Calu3 (cell line): Measurements from ENCODE around the gene RTN4RL1. TPM values are rescaled to one million over a fixed set of nuclear protein-coding genes. Genes with fewer than 3 reads are reported as not detected.

Experiments used
- BruUV-seq: library from RNA; stranded (reverse); fragments of 400-500 nt; replicated peaks from 2 replicates; lab custom pipeline; 2021; lab: Mats Ljungman, UMichigan
- CTCF ChIA-PET: fragments of 300-600 bp; sonication (Branson Sonifier 250); formaldehyde crosslinking; loops from one replicate; lab custom pipeline; 2022; ENCODE audit warnings: antibody characterized with exemption; lab: Charles Lee
- DNase-seq: peaks from one replicate; pipeline ENCODE4 v3.0.0; 2022
- H3K27ac Mint-ChIP-seq: one replicate; pipeline ENCODE4 v1.8.0; 2022; ENCODE audit warnings: mixed read lengths; ENCODE audit not compliant: unreplicated experiment
- H3K27me3 Mint-ChIP-seq: one replicate; pipeline ENCODE4 v1.8.0; 2022; ENCODE audit warnings: mixed read lengths; ENCODE audit not compliant: unreplicated experiment
- H3K36me3 Mint-ChIP-seq: one replicate; pipeline ENCODE4 v1.8.0; 2022; ENCODE audit warnings: mild to moderate bottlenecking, moderate library complexity, mixed read lengths; ENCODE audit not compliant: insufficient read depth, unreplicated experiment
- H3K4me1 Mint-ChIP-seq: one replicate; pipeline ENCODE4 v1.8.0; 2022; ENCODE audit warnings: mild to moderate bottlenecking, low read depth, mixed read lengths; ENCODE audit not compliant: unreplicated experiment
- H3K4me3 Mint-ChIP-seq: one replicate; pipeline ENCODE4 v1.8.0; 2022; ENCODE audit warnings: mild to moderate bottlenecking, low read depth, moderate library complexity, mixed read lengths; ENCODE audit not compliant: unreplicated experiment
- H3K9me3 Mint-ChIP-seq: one replicate; pipeline ENCODE4 v1.8.0; 2022; ENCODE audit warnings: low read depth, mixed read lengths; ENCODE audit not compliant: unreplicated experiment
- CTCF ChIP-seq: fragments of 200-600 bp; IDR thresholded peaks from one replicate; pipeline ENCODE4 v1.8.0; 2022; ENCODE audit warnings: antibody characterized with exemption; ENCODE audit not compliant: unreplicated experiment
- intact Hi-C: fragments of 100-400 bp; cut with micrococcal nuclease; formaldehyde crosslinking; loops from one replicate; pipeline ENCODE4 v1.10.0; 2022; ENCODE audit not compliant: unreplicated experiment
- total RNA-seq: library from RNA; stranded (reverse); gene quantifications from 2 replicates; pipeline ENCODE4 v1.2.3, GENCODE V29; 2022

RTN4RL1 gene
- total RNA-seq, 1 experiment from 2014 or later, result not detected

- no peak overlapping the region for H3K27ac Mint-ChIP-seq
These were observed 49.6 kb downstream of the RTN4RL1 start for GRCh38 chr17:1975573-1975972.

GRCh38 chr17:1972487-1973160 is 52.5 kb downstream of the RTN4RL1 start:
- CTCF ChIA-PET, result no interaction called here
- DNase-seq, result no peak
- no TSS peak for BruUV-seq
- Mint-ChIP-seq H3K36me3 (peaks cover 4% of the 10 kb centered on the region), H3K9me3 (no peaks in the 10 kb centered on the region), H3K4me3 (no peak overlapping the region), H3K27me3 (peaks cover 53% of the 10 kb centered on the region), H3K27ac (no peak overlapping the region), H3K4me1 (peaks cover 24% of the 10 kb centered on the region)
- TF ChIP-seq CTCF, result no peak
- intact Hi-C loops, result no loop called here

More at GRCh38 chr17:1975573-1975972, 49.6 kb downstream of the RTN4RL1 start:
- TF ChIP-seq CTCF, result no peak
- H3K4me3 Mint-ChIP-seq, result no peak overlapping the region
- CTCF ChIA-PET, result no interaction called here
- intact Hi-C loops, result no loop called here
- no TSS peak for BruUV-seq
- DNase-seq, result no peak
- H3K4me1 Mint-ChIP-seq, result peaks cover 7% of the 10 kb centered on the region
- peaks cover 24% of the 10 kb centered on the region for H3K27me3 Mint-ChIP-seq
- no peaks in the 10 kb centered on the region for H3K9me3 Mint-ChIP-seq
- no peaks in the 10 kb centered on the region for H3K36me3 Mint-ChIP-seq

DNA sequence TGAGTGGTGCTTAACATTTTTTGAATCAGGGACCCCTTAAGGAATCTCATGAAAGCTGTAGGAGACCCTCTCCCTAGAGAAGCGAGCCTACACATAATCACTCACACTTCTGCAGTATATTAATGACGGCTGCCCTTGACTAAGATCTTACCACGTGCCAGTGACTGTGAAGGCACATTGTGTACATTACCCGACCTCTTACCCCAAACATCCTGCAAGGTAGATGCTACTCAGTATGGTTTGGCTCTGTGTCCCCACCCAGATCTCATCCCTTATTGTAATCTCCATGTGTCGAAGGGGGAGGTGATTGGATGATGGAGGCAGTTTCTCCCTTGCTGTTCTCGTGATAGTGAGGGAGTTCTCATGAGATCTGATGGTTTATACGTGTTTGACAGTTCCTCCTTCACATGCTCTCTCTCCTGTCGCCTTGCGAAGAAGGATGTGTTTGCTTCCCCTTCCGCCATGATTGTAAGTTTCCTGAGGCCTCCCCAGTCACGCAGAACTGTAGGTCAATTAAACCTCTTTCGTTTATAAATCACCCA is 54.2 kb downstream of the RTN4RL1 start:
- peaks cover 4% of the 10 kb centered on the region for H3K36me3 Mint-ChIP-seq
- BruUV-seq, result no TSS peak
- H3K27ac Mint-ChIP-seq, result no peak overlapping the region
- peaks cover 37% of the 10 kb centered on the region for H3K4me1 Mint-ChIP-seq
- TF ChIP-seq CTCF, result no peak
- DNase-seq, result no peak
- intact Hi-C loops, result no loop called here
- H3K27me3 Mint-ChIP-seq, result peaks cover 70% of the 10 kb centered on the region
- CTCF ChIA-PET, result no interaction called here
- H3K4me3 Mint-ChIP-seq, result no peak overlapping the region
- no peaks in the 10 kb centered on the region for H3K9me3 Mint-ChIP-seq

GRCh38 chr17:1969712-1970111 is 55.4 kb downstream of the RTN4RL1 start:
- Mint-ChIP-seq H3K36me3 (peaks cover 4% of the 10 kb centered on the region), H3K9me3 (no peaks in the 10 kb centered on the region), H3K4me1 (peaks cover 37% of the 10 kb centered on the region), H3K27ac (no peak overlapping the region), H3K27me3 (peaks cover 67% of the 10 kb centered on the region), H3K4me3 (no peak overlapping the region)
- BruUV-seq, result no TSS peak
- DNase-seq, result no peak
- TF ChIP-seq CTCF, result no peak
- CTCF ChIA-PET, result interaction anchor here (0.7 kb wide), 1 partner anchor 60 kb away, joined by 7 read pairs; no protein-coding TSS in a partner anchor
- intact Hi-C loops, result no loop called here
